AG08395 (cell line): ENCODE data around the gene RTN4R.
"Not testable (repeated sequence)": the region's sequence is repeated elsewhere in the genome, so short reads cannot be mapped to it uniquely, and the experiment has no call there.

Source experiments
- DNase-seq: peaks from one replicate; pipeline ENCODE4 v3.0.0; 2012; ENCODE audit warnings: mixed read lengths, low spot score

Gene RTN4R

GRCh38 chr22:20271114-20271994 lies 3.2 kb upstream of the RTN4R start:
- DNase-seq = no peak

GRCh38 chr22:20270190-20271113 lies 2.3 kb upstream of the RTN4R start:
- DNase-seq = not testable (repeated sequence)

GRCh38 chr22:20269673-20270072 lies 1.6 kb upstream of the RTN4R start:
- not testable (repeated sequence) for DNase-seq

DNA sequence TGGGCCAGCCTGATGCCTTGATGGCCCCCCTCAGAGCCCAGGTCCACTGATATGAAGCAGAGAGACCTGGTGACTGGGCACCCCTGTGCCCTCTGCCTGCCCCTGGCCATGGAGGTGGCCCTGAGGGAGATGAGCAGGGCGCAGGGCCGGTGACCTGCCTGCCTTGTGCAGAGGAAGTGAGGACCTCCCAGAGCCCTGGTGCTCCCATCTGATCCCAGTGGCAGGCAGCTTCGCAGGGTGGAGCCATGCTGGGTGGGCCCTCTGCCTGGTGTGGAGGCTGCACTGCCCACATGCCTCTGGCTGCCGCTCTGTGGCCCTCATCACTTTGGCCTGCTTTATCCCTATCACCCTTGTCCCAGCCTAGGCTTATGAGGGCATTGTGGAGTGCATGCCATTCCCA lies 1.1 kb upstream of the RTN4R start:
- not testable (repeated sequence) for DNase-seq

GRCh38 chr22:20267441-20268278 lies 458 bp downstream of the RTN4R start:
- DNase-seq = no peak

DNA sequence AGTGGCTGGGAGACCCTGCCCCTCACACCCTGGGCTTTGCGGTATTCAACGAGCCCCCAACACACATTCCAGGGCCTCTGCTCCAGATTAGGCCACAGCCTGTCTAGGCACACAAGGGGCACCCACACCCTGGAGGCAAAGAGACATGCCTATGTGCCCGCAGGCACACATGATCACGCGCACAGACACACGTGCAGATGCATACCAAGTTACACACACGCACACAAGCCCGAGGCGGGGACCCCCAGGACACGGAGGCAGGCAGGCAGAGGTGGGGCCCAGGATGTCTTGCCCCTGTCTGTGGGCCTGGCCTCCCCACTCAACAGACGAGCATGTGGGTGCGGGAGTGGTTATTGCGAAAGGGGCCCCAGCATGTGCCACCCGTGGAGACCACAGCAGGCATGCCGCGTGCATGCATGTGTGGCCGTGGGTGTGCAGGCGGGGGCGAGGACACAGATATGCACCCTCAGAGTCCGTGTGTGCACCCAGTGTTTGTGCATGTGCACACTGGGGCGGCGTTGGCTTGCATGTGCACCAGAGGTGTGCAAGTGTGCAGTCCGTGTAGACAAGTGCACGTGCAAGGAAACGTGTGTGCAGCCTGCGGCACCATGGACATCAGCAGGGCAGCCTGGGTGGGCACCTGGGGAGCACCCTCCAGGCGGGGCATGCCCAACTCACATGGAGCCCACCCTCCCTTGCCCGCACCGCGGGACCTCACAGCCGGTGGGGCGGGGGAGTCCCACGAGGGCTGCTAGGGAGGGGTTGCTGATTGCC lies 1.3 kb downstream of the RTN4R start:
- not testable (repeated sequence) for DNase-seq

GRCh38 chr22:20265772-20266666 lies 2.1 kb downstream of the RTN4R start:
- not testable (repeated sequence) for DNase-seq

GRCh38 chr22:20264614-20265452 lies 3.3 kb downstream of the RTN4R start:
- no peak for DNase-seq

GRCh38 chr22:20263404-20264281 lies 4.5 kb downstream of the RTN4R start:
- not testable (repeated sequence) for DNase-seq

- DNase-seq = no peak
Measured at GRCh38 chr22:20262582-20263147, 5.5 kb downstream of the RTN4R start.

GRCh38 chr22:20261848-20262581 lies 6.1 kb downstream of the RTN4R start:
- no peak for DNase-seq

DNA sequence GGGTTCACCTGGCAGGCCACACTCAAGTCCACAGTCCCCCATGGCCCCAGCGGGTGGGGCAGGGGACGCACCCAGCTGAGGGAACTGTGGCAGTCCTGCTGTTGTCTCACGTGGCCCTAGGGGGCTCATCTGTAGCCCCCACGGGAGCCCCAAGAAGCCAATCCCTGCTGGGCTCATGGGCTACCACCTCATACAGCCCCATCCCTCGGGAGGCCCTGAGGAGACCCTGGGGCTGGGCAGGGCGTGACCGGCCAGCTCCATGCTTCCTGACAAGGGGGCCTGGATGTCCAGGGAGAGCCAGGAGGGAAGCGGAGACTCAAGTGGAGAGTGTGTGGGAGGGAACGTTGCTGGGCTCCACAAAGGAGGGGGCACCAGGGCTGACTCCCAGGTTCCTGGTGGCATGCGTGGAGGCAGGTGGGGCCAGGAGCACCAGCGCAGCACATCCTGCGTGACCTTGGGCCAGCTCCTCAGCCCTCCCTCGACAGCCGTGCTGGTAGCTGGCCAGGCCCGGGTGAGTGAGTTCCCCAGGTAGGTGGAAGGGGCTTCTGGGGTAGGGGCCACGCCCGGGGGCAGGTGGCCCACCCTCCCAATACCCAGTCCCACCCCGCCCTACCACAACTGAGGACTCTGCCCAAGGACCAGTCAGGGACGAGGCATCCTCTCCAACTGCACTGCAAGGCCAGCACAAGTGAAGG lies 7.9 kb downstream of the RTN4R start:
- DNase-seq = no peak

- no peak for DNase-seq
Measured at GRCh38 chr22:20259327-20259688, 8.8 kb downstream of the RTN4R start.

DNA sequence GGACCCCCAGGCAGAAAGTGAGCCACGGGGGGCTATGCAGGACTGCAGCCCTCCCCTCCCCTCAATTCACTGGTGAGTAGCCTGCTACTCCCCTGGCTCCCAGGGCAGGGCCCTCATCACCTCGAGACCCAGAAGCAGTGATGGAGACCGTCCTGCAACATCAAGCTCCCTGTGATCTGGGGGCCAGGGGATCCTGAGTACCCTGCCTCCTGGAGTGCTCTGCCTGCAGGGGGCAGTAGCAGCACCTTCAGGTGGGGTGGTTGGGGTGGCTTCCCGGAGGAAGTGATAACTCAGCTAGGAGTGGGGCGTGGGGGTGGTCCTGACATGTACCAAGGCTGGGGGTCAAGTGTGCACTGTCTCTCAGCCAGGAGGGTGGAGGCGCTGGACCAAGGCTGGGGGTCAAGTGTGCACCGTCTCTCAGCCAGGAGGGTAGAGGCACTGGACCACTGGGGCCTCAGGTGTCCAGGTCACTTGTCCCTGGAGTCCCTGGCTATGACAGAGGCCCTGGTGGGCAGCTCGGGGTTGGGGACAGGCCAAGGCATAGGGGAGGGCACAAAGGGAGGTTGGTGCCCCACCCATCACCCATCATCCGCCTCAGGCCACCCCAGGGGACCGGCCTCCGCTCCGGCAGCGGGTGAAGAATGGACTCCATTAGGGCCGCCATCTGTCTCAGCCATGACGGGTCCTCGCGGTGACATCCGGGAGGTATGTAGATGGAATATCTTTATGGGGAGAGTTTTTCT lies 9.4 kb downstream of the RTN4R start:
- DNase-seq = no peak

GRCh38 chr22:20258021-20258299 lies 10.2 kb downstream of the RTN4R start:
- no peak for DNase-seq
